ENCODE data around the gene BABAM2.

DNA sequence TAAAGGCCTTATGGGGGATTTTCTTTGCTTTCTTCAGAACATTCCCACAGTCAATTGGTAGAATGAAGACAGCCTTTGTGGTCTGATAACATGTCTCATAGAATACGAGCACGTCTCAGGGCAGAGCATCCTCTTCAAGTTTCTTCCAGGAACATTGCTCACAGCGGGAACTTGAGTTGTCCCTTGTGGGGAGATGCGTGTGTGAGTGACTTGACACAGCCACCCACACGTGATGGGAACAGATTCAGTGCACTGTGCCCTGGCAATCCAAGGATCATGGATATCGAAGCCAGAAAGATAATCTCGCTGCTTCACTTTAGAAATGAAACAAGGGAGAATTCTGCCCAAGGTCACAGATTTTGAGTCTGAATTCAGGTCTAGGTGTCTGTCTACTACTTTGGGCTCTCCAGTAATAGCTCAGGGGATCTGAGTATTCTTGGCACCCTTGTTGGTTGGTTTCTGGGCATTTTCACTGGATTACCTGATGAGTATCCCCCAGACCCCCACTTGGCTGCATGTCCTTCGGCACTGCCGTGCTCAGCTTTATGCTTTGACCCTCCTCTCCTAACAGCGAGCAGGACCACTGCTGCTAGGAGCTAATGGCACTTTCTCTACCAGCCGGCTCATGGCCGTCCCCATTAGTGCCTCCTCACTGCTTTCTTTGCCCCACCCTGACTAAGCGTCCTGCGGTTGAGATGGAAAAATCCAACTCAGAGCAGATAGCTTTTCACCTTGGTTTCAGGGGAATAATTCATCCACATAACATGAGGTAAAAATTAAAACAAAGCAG is 426.2 kb downstream of the BABAM2 start:
- TF ChIP-seq, protein P1, sequence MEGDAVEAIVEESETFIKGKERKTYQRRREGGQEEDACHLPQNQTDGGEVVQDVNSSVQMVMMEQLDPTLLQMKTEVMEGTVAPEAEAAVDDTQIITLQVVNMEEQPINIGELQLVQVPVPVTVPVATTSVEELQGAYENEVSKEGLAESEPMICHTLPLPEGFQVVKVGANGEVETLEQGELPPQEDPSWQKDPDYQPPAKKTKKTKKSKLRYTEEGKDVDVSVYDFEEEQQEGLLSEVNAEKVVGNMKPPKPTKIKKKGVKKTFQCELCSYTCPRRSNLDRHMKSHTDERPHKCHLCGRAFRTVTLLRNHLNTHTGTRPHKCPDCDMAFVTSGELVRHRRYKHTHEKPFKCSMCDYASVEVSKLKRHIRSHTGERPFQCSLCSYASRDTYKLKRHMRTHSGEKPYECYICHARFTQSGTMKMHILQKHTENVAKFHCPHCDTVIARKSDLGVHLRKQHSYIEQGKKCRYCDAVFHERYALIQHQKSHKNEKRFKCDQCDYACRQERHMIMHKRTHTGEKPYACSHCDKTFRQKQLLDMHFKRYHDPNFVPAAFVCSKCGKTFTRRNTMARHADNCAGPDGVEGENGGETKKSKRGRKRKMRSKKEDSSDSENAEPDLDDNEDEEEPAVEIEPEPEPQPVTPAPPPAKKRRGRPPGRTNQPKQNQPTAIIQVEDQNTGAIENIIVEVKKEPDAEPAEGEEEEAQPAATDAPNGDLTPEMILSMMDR (IDR thresholded peaks at IDR 0.05; ENCODE audit: low read length): no peak
- TF ChIP-seq EZH2 (optimal IDR thresholded peaks at IDR 0.05; ENCODE audit: low read depth, low read length): no peak
